Nephron (organoid): Measurements from ENCODE around the gene LGALS7.
"Not testable (repeated sequence)": the region's sequence is repeated elsewhere in the genome, so short reads cannot be mapped to it uniquely, and the experiment has no call there.

Experiments
- H3K27ac Mint-ChIP-seq, 3 experiments: 2 replicates each; pipeline ENCODE4 v1.8.0; 2020; ENCODE audit warnings: mixed read lengths in 3 of 3, mild to moderate bottlenecking in 2 of 3, moderate library complexity in 1 of 3
- H3K27me3 Mint-ChIP-seq: 2 replicates; pipeline ENCODE4 v1.8.0; 2021; ENCODE audit warnings: low read depth, mild to moderate bottlenecking, moderate library complexity, mixed read lengths
- H3K36me3 Mint-ChIP-seq: 2 replicates; pipeline ENCODE4 v1.8.0; 2020; ENCODE audit warnings: low read depth, mixed read lengths
- H3K4me1 Mint-ChIP-seq: 2 replicates; pipeline ENCODE4 v1.8.0; 2020; ENCODE audit warnings: mixed read lengths
- H3K4me3 Mint-ChIP-seq, 3 experiments: 2 replicates each; pipeline ENCODE4 v1.8.0; 2020; ENCODE audit warnings: mild to moderate bottlenecking in 3 of 3, mixed read lengths in 3 of 3, moderate library complexity in 2 of 3
- H3K9me3 Mint-ChIP-seq: 2 replicates; pipeline ENCODE4 v1.8.0; 2020; ENCODE audit warnings: mixed read lengths
- TF ChIP-seq, protein P1 (sequence below), 3 experiments: fragments of 200-600 bp; sonication (generic); IDR thresholded peaks; one replicate each; pipeline ENCODE4 v1.5.0; 2021; ENCODE audit warnings: antibody characterized with exemption in 3 of 3; ENCODE audit not compliant: unreplicated experiment in 3 of 3

LGALS7 gene

DNA sequence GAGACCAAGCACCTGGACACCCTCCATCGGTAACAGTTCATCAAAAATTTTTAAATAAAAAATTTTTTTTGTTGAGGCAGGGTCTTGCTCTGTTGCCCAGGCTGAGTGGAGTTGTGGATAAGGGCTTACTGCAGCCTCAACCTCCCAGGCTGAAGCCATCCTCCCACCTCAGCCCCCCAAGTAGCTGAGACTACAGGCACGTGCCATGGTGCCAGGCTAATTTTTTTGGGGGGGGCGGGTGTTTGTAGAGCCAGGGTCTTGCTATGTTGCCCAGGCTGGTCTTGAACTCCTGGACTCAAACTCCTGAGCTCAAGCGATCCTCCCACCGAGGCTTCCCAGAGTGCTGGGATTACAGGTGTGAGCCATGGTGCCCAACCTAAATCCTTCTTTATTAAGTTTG is 20.4 kb upstream of the LGALS7 start:
- no peaks in the 10 kb centered on the region for H3K9me3 Mint-ChIP-seq
- H3K27me3 Mint-ChIP-seq = peaks cover 3% of the 10 kb centered on the region
- H3K36me3 Mint-ChIP-seq = no peaks in the 10 kb centered on the region
- no peak overlapping the region for H3K27ac Mint-ChIP-seq
- TF ChIP-seq, protein P1, sequence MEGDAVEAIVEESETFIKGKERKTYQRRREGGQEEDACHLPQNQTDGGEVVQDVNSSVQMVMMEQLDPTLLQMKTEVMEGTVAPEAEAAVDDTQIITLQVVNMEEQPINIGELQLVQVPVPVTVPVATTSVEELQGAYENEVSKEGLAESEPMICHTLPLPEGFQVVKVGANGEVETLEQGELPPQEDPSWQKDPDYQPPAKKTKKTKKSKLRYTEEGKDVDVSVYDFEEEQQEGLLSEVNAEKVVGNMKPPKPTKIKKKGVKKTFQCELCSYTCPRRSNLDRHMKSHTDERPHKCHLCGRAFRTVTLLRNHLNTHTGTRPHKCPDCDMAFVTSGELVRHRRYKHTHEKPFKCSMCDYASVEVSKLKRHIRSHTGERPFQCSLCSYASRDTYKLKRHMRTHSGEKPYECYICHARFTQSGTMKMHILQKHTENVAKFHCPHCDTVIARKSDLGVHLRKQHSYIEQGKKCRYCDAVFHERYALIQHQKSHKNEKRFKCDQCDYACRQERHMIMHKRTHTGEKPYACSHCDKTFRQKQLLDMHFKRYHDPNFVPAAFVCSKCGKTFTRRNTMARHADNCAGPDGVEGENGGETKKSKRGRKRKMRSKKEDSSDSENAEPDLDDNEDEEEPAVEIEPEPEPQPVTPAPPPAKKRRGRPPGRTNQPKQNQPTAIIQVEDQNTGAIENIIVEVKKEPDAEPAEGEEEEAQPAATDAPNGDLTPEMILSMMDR (IDR thresholded peaks at IDR 0.05; ENCODE audit: unreplicated experiment in 3 of 3) = no peak
- H3K4me3 Mint-ChIP-seq = no peak overlapping the region
- peaks cover 5% of the 10 kb centered on the region for H3K4me1 Mint-ChIP-seq

DNA sequence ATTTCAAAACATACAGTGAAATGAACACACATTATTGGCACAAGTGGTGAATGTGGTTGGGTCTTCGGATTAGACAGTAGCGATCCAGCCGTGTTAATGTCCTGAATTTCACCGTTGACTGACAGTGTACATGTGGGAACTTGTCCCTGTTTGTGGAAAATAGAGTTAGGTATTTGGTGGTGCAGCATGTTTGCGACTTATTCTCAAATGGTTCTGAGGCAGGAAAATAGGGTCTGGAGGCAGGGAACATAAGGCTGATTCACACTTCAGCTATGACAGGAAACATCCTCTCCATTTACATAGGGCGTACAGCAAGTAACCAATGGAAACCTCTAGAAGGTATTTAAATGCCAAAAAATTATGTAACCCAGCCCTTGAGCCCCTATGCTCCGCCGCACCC is 19.9 kb upstream of the LGALS7 start:
- Mint-ChIP-seq H3K9me3 (no peaks in the 10 kb centered on the region), H3K4me3 (no peak overlapping the region), H3K4me1 (peaks cover 5% of the 10 kb centered on the region)

DNA sequence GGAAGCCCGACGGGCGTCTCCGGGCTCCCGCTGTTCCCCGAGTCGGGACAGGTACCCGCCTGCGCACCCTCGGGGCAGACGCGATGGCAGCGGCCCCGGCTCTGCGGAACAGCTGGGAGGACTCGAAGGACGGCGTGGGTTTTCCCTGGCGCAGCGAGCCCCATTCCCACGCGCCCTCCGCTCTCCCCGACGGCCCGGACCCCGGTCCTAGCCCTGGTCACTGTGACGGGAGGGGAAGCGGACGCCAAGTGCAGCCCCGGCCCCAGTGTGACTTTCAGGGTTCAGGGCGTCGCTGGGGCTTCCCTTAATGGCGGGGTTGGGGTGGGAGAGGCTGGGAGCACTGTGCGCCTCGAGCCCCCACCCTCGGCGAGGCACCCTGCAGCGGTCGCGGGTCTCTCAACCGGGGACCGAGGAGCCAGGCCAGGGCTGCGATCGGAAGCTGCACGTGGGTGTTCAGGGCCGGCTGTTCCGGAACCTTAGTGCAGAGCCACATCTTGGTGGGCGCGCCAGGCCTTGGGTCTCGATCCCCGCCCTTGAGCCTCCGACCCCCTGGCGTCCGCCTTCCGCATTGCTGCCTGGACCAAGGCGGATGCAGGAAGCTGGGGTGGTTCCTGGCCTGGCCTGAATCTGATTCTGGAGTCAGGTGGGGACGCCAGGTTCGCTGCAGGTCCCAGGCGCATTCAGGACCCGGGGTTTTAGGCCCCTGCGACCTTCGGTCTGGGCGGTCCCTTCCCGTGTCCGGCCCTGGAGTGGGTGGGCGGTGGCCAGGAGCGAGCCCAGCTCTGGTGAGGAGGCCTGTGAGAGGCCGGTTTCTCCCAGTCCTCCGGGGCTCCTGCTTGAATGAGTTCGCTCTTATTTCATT is 19.2 kb upstream of the LGALS7 start:
- no peak overlapping the region for H3K4me3 Mint-ChIP-seq
- H3K4me1 Mint-ChIP-seq = peaks cover 5% of the 10 kb centered on the region
- H3K27ac Mint-ChIP-seq = peak overlapping the region in 1 of 3 experiments; percentile 11
- H3K36me3 Mint-ChIP-seq = no peaks in the 10 kb centered on the region
- TF ChIP-seq, protein P1 (IDR thresholded peaks at IDR 0.05; ENCODE audit: unreplicated experiment in 3 of 3) = no peak
- H3K27me3 Mint-ChIP-seq = peaks cover 3% of the 10 kb centered on the region
- no peaks in the 10 kb centered on the region for H3K9me3 Mint-ChIP-seq

More for the DNA sequence above, 19.9 kb upstream of the LGALS7 start:
- no peaks in the 10 kb centered on the region for H3K36me3 Mint-ChIP-seq
- peaks cover 3% of the 10 kb centered on the region for H3K27me3 Mint-ChIP-seq
- H3K27ac Mint-ChIP-seq = peak overlapping the region in 2 of 3 experiments; percentile 11 to 28
- TF ChIP-seq, protein P1 (IDR thresholded peaks at IDR 0.05; ENCODE audit: unreplicated experiment in 3 of 3) = no peak

DNA sequence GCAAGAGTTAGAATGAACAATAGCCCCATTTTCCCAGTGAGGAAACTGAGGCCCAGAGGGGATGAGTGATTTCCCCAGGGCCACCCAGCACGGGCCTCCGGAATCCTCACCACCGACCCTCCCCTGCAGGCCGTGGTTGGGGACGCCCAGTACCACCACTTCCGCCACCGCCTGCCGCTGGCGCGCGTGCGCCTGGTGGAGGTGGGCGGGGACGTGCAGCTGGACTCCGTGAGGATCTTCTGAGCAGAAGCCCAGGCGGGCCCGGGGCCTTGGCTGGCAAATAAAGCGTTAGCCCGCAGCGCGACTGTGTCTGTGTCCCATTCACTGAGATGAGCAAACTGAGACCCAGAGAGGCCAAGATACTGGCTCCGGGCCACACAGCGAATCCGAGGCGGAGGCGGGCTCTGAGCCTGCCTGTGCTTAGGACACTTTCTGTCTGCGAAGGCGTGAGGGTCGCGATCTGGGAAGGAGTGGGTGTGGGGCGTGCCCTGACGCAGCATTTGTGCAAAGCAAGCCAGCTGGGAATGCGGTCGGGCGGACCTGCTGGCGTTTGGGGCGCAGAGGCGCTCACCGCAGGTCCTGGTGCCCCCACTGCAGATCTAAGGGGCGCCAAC is 18.2 kb upstream of the LGALS7 start:
- H3K27ac Mint-ChIP-seq, H3K27me3 Mint-ChIP-seq: not testable (repeated sequence)

GRCh38 chr19:38790507-38791403 is 17.4 kb upstream of the LGALS7 start:
- H3K9me3 Mint-ChIP-seq, H3K36me3 Mint-ChIP-seq, H3K4me1 Mint-ChIP-seq, H3K27me3 Mint-ChIP-seq, H3K4me3 Mint-ChIP-seq, H3K27ac Mint-ChIP-seq: not testable (repeated sequence)

More for the DNA sequence above, 18.2 kb upstream of the LGALS7 start:
- H3K4me1 Mint-ChIP-seq, H3K4me3 Mint-ChIP-seq, H3K36me3 Mint-ChIP-seq, H3K9me3 Mint-ChIP-seq: not testable (repeated sequence)

DNA sequence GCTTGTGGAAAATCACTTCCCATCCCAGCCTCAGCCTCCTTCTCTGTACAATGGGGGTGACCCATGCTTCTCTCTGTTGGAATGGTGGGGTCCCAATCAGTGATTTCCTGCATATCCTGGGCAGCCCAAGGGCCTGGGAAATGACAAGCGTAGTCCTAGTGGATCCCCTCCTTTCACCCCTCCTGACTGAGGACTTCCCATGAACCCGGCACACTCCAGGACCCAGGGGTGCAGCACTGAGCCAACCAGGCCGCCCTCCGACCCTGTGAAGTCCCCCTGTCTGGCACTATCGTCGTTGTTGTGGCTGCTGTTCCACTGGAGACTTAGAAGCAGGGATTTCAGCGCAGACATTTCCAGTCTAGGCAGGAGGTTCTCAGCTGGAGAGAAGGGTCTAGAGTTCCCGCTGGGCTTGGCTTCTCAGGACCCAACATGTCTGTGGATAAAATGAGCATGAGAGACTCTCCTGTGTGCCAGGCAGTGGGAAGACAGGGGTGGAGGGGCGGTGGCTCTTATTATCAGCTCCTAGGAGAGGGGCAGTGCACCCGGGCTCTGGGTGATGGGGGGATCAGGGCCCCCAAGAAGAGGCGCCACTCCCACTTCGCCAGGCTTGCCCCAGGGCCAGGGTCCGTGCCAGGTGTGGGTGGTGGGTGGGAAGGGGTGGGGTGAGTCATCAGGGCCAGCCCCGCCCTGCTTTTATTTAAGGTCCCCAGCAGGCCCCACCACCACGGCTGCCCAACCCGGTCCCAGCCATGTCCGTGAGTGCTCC is 15.3 kb upstream of the LGALS7 start, which contains the start of gene LGALS7B:
LGALS7B (plus strand) TSS at position 723 of the 766 bp plus-strand sequence; CDS start at position 750, 27 bp downstream.
- Mint-ChIP-seq H3K27me3 (no peaks in the 10 kb centered on the region), H3K36me3 (no peaks in the 10 kb centered on the region), H3K4me1 (peaks cover 10% of the 10 kb centered on the region), H3K9me3 (no peaks in the 10 kb centered on the region), H3K4me3 (peak within 1 kb of the TSS in 1 of 3 experiments; percentile 2), H3K27ac (peak within 1 kb of the TSS in 1 of 3 experiments; percentile 59)
- TF ChIP-seq, protein P1 (IDR thresholded peaks at IDR 0.05; ENCODE audit: unreplicated experiment in 3 of 3) = no peak
